GM06990 (cell line): ENCODE data around the gene ZCCHC17.

Experiments used
- DNase-seq: peaks from one replicate; pipeline ENCODE4 v3.0.0-alpha.2; 2011; ENCODE audit not compliant: insufficient read length; ENCODE audit errors: extremely low read depth
- H3K27me3 ChIP-seq: replicated peaks from 2 replicates; pipeline ENCODE4 v1.6.0; 2011; ENCODE audit warnings: low read length; ENCODE audit not compliant: control insufficient read depth, insufficient read depth
- H3K36me3 ChIP-seq: 2 replicates; pipeline ENCODE4 v1.5.1; 2011; ENCODE audit warnings: low read length; ENCODE audit not compliant: control insufficient read depth, insufficient read depth
- H3K4me3 ChIP-seq: replicated peaks from 2 replicates; pipeline ENCODE4 v1.5.1; 2011; ENCODE audit warnings: low read depth, mild to moderate bottlenecking, control low read depth, low read length
- TF ChIP-seq, protein P1 (sequence below): IDR thresholded peaks from 2 replicates; pipeline ENCODE4 v1.5.1; 2011; ENCODE audit warnings: low read length, control low read depth, mild to moderate bottlenecking, inconsistent platforms; ENCODE audit not compliant: insufficient read depth, poor library complexity, severe bottlenecking

ZCCHC17 gene

DNA sequence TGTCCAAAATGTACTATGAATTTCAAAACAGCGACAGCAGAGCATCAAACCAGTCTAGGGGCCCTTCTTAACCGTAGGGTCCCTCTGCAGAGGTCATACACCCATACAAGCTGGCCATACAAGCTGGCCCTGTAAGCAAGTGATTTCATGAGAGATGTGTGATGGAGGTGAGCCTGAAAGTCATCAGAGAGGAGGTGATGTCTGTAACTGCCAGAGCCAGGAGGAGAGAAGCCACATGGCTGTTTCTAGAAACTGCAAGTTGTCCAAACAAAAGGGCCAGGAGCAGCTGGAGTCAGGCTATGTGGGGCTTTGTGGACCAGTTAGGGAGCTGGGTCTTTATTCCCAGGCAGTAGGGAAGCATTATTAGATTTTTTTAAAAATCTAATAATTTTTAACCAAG lies 101.4 kb downstream of the ZCCHC17 start:
- no peaks in the 10 kb centered on the region for H3K27me3 ChIP-seq
- TF ChIP-seq, protein P1, sequence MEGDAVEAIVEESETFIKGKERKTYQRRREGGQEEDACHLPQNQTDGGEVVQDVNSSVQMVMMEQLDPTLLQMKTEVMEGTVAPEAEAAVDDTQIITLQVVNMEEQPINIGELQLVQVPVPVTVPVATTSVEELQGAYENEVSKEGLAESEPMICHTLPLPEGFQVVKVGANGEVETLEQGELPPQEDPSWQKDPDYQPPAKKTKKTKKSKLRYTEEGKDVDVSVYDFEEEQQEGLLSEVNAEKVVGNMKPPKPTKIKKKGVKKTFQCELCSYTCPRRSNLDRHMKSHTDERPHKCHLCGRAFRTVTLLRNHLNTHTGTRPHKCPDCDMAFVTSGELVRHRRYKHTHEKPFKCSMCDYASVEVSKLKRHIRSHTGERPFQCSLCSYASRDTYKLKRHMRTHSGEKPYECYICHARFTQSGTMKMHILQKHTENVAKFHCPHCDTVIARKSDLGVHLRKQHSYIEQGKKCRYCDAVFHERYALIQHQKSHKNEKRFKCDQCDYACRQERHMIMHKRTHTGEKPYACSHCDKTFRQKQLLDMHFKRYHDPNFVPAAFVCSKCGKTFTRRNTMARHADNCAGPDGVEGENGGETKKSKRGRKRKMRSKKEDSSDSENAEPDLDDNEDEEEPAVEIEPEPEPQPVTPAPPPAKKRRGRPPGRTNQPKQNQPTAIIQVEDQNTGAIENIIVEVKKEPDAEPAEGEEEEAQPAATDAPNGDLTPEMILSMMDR: no peak
- H3K4me3 ChIP-seq: no peak overlapping the region
- H3K36me3 ChIP-seq: no peaks in the 10 kb centered on the region
- no peak for DNase-seq

DNA sequence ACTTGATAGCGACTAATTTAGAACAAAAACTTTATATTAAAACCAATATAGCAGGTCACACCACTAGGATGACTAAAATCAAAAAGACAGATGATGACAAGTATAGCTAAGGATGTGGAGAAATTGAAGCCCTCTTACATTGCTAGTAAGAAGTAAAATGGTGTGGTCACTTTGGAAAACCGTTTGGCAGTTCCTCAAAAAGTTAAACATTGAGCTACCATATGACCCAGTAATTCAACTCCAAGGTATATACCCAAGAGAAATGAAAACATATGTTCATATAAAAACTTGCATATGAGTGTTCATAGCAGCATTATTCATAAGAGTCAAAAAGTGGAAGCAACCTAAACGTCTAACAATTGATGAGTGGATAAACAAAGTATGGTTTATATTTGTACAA lies 103.1 kb downstream of the ZCCHC17 start:
- DNase-seq: no peak

DNA sequence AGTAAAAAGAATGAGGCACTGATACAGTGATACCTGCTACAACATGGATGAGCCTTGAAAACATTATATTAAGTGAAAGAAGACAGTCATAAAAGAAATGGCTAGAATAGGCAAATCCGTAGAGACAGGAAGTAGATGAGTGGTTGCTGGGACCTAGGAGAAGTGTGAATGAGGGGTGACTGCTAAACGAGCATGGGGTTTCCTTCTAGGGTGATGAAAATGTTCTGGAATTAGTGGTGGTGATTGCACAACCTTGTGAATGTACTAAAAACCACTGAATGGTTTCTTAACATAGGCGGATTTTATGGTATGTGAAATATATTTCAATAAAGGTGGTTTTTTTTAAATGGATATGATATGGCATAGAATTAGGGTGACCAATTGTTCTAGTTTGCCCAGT lies 103.6 kb downstream of the ZCCHC17 start:
- no peaks in the 10 kb centered on the region for H3K27me3 ChIP-seq
- no peak for DNase-seq
- TF ChIP-seq, protein P1: no peak
- no peaks in the 10 kb centered on the region for H3K36me3 ChIP-seq
- no peak overlapping the region for H3K4me3 ChIP-seq

More for the DNA sequence above, 103.1 kb downstream of the ZCCHC17 start:
- Histone ChIP-seq H3K36me3 (no peaks in the 10 kb centered on the region), H3K4me3 (no peak overlapping the region), H3K27me3 (no peaks in the 10 kb centered on the region)
- TF ChIP-seq, protein P1: no peak

DNA sequence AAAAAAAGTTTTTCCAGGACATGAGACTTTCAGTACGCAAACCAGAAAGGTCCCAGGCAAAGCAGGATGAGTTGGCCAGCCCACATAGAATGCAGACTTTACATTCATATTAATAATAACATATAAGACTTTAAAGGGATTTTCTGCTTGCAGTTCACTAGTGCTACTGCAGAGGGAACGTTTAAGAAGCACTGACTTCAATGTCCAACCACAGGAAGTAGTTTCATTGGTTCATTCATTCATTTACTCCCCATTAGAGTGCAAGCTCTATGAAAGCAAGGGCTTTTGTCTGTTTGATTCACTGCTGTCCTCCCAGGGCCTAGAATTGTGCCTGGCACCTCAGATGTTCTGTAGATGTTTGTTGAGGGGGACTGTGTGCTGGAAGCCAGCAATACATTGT lies 104.4 kb downstream of the ZCCHC17 start:
- H3K36me3 ChIP-seq: no peaks in the 10 kb centered on the region
- H3K27me3 ChIP-seq: no peaks in the 10 kb centered on the region
- H3K4me3 ChIP-seq: no peak overlapping the region
- TF ChIP-seq, protein P1: no peak
- DNase-seq: no peak

DNA sequence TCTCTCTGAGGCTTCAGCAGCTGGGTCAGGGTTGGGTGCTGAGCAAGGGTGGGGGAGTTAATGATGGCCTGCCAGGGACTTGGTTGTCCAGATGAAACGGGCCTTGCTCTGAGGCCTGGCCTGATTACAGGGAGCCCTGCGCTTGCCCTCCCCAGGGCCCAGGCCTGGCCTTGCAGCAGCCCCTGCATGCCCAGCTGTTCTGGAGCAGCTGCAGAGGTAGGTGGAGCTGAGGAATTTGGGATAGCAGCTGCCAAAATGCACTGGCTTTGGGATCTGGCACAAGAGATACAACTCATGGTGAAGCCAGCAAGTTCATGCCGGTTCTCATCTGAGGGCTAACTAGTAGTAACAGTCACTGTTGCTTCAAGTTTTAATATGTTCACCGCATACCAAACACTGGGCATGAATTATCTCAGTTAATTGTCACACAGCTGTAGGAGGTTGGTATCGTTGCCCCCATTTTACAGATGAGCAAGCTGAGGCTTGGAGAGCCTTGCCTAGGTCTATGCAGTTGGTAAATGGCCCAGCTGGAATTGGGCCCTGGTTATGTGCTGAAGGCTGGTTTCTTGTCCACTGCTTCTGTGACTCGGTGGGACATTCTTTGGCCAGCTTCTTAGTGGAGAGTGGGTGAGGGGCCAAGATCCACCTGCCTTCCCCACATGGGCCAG lies 108.9 kb downstream of the ZCCHC17 start:
- Histone ChIP-seq H3K4me3 (no peak overlapping the region), H3K36me3 (no peaks in the 10 kb centered on the region), H3K27me3 (no peaks in the 10 kb centered on the region; the same call in 1 of the 2 replicates)
- TF ChIP-seq, protein P1: no peak
- no peak for DNase-seq
